PFSK-1 (cell line): ENCODE measurements around the gene PAN2.
A peak's percentile ranks its signal among the peaks of the same experiment; 100 is the strongest.

Experiments used
- FOXP2 ChIP-seq: optimal IDR thresholded peaks from 2 replicates; pipeline ENCODE3; 2011; ENCODE audit warnings: borderline replicate concordance, control low read depth, inconsistent platforms; ENCODE audit not compliant: insufficient read depth; ENCODE audit errors: extremely low read length, extremely low read depth
- POLR2AphosphoS5 ChIP-seq: IDR thresholded peaks from 2 replicates; pipeline ENCODE4 v1.6.1; 2012; ENCODE audit warnings: low read depth, mild to moderate bottlenecking, control low read depth, low read length, moderate library complexity
- REST ChIP-seq, 2 experiments: IDR thresholded peaks; 2 replicates each; pipeline versions ENCODE4 v1.6.1 to v1.8.0; 2011 to 2012; ENCODE audit warnings: low read depth in 2 of 2, low read length in 2 of 2, control low read depth in 1 of 2, inconsistent platforms in 1 of 2, mild to moderate bottlenecking in 1 of 2, moderate library complexity in 1 of 2; ENCODE audit not compliant: insufficient read depth in 1 of 2
- SIN3A ChIP-seq: IDR thresholded peaks from 2 replicates; pipeline ENCODE4 v1.6.1; 2012; ENCODE audit warnings: mild to moderate bottlenecking, low read length, moderate library complexity, borderline replicate concordance; ENCODE audit not compliant: insufficient read depth
- TAF1 ChIP-seq: IDR thresholded peaks from 2 replicates; pipeline ENCODE4 v1.6.1; 2012; ENCODE audit warnings: low read length, control low read depth, borderline replicate concordance; ENCODE audit not compliant: insufficient read depth

Gene PAN2

GRCh38 chr12:56359851-56360767, 26.3 kb upstream of the PAN2 start, which contains the start of gene STAT2:
STAT2 (minus strand) TSS chr12:56360107; CDS start chr12:56356571, 3,536 bp downstream.
- peak; percentile 70 for TF ChIP-seq FOXP2
- no peak; the same call in 1 of the 2 replicates for TF ChIP-seq TAF1
- peak; percentile 72 for TF ChIP-seq POLR2AphosphoS5
- TF ChIP-seq REST (IDR thresholded peaks at IDR 0.05; ENCODE audit: insufficient read depth in 1 of 2, low read depth in 2 of 2, low read length in 2 of 2) = no peak
- peak; percentile 92; the same call in 1 of the 2 replicates for TF ChIP-seq SIN3A

DNA sequence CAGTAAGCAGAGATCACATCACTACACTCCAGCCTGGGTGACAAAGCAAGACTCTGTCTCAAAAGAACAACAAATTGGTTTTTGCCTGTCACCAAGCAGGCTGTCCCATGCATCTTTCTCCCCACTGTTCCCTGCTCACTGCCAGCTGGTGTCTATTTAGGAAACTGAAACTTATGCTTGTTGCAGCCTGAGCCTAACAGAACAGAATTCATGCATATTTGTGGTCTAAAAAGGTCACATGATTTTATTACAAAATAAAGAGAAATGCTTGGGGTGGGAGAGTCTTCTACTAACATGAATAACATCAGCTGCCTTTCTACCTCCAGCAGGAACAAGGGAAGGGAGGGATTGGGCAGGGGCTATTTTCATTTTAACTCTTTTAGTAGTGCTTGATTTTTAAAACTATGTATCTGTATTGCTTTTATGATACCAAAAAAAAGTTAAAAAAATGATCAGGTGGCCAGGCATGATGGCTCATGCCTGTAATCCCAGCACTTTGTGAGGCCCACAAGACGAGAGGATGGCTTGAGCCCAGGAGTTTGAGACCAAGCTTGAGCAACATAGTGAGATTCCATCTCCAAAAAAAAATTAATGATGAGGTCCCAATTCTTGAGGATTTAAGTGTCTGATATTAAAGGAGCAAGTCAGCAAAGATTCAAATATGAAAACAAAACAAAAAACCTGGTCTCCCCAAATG, 25.2 kb upstream of the PAN2 start:
- TF ChIP-seq TAF1 (no peak), POLR2AphosphoS5 (no peak), FOXP2 (no peak), REST (IDR thresholded peaks at IDR 0.05; ENCODE audit: insufficient read depth in 1 of 2, low read depth in 2 of 2, low read length in 2 of 2) (no peak), SIN3A (no peak)

- TF ChIP-seq REST (IDR thresholded peaks at IDR 0.05; ENCODE audit: insufficient read depth in 1 of 2, low read depth in 2 of 2, low read length in 2 of 2) = no peak
- TF ChIP-seq POLR2AphosphoS5 = no peak
- no peak for TF ChIP-seq SIN3A
- no peak for TF ChIP-seq FOXP2
- TF ChIP-seq TAF1 = no peak
These were observed 17.5 kb upstream of the PAN2 start for GRCh38 chr12:56351325-56351724.

GRCh38 chr12:56350662-56351061, 16.9 kb upstream of the PAN2 start:
- no peak for TF ChIP-seq REST (IDR thresholded peaks at IDR 0.05; ENCODE audit: insufficient read depth in 1 of 2, low read depth in 2 of 2, low read length in 2 of 2)
- TF ChIP-seq TAF1 = no peak
- TF ChIP-seq SIN3A = no peak
- TF ChIP-seq FOXP2 = no peak
- no peak for TF ChIP-seq POLR2AphosphoS5
